ENCODE data around the gene NKX1-2. TPM values are rescaled to one million over a fixed set of nuclear protein-coding genes. Genes with fewer than 3 reads are reported as not detected.

Gene NKX1-2
- polyA plus RNA-seq, 1 donor from 2014 or later: not detected

DNA sequence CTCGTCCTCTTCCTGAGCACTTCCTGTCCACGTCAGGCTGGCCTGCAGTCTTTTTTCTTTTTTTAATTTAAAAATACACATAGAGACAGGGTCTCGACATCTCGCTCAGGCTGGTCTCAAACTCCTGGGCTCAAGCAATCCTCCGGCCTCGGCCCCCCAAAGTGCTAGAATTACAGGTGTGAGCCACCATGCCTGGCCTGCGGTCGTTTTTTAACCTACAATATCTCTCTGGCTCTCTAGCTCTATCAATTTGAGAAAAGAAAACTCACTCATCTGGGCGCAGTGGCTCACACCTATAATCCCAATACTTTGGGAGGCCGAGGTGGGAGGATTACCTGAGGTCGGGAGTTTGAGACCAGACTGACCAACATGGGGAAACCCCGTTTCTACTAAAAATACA, 27.1 kb downstream of the NKX1-2 start:
- H3K27ac Mint-ChIP-seq: no peak overlapping the region

DNA sequence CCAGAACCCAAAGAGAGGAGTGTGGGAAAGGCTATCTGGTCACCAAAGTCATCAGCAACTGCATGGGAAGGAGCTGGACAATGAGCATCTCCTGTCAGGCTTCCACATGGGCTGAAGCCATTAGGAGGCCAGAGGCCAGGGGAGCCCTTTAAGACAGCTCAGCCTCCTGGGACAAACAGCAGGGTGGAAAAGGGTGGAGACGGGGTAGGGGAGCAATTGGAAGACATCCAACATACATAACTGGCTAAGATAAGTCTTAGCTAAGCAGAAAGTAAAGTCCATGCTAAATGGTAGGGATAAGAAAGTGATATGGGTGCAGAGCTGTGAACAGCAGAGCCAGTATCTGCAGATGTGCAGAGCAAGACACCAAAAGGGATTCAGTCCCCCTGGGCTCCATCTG, 29.6 kb downstream of the NKX1-2 start:
- Mint-ChIP-seq H3K4me1 (peaks cover 0 to 12% (median 7%) of the 10 kb centered on the region in 3 donors), H3K4me3 (peak overlapping the region in 1 of 4 donors; percentile 67), H3K36me3 (no peaks in the 10 kb centered on the region), H3K27ac (peak overlapping the region in 2 of 3 donors; percentile 57 to 70), H3K9me3 (no peaks in the 10 kb centered on the region), H3K27me3 (peaks cover 16% of the 10 kb centered on the region)

More for the DNA sequence above, 27.1 kb downstream of the NKX1-2 start:
- Mint-ChIP-seq H3K4me1 (peaks cover 0 to 5% (median 3%) of the 10 kb centered on the region in 3 donors), H3K4me3 (no peak overlapping the region), H3K36me3 (no peaks in the 10 kb centered on the region), H3K9me3 (no peaks in the 10 kb centered on the region), H3K27me3 (peaks cover 22% of the 10 kb centered on the region)

DNA sequence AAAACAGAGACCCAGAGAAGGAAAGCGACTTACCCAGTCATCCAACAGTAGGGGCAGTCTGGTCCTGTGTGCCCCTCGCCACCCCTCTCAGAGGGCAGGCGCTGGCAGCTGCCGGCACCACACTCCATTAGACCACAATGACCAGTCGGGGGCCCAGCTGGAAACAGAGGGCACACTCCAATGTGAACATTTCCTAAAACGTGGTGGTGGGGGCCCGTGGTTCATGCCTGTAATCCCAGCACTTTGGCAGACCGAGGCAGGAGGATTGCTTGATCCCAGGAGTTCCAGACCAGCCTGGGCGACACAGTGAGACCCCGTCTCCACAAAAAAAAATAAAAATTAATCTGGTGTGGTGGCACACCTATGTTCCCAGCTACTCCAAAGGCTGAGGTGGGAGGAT, 30.2 kb downstream of the NKX1-2 start:
- H3K36me3 Mint-ChIP-seq: no peaks in the 10 kb centered on the region
- H3K4me1 Mint-ChIP-seq: peaks cover under 1 to 12% (median 7%) of the 10 kb centered on the region in 3 donors
- H3K27me3 Mint-ChIP-seq: peaks cover 16% of the 10 kb centered on the region
- H3K4me3 Mint-ChIP-seq: peak overlapping the region; percentile 83 to 94 (median 93)
- H3K9me3 Mint-ChIP-seq: no peaks in the 10 kb centered on the region
- peak overlapping the region in 2 of 3 donors; percentile 90 to 92 for H3K27ac Mint-ChIP-seq

DNA sequence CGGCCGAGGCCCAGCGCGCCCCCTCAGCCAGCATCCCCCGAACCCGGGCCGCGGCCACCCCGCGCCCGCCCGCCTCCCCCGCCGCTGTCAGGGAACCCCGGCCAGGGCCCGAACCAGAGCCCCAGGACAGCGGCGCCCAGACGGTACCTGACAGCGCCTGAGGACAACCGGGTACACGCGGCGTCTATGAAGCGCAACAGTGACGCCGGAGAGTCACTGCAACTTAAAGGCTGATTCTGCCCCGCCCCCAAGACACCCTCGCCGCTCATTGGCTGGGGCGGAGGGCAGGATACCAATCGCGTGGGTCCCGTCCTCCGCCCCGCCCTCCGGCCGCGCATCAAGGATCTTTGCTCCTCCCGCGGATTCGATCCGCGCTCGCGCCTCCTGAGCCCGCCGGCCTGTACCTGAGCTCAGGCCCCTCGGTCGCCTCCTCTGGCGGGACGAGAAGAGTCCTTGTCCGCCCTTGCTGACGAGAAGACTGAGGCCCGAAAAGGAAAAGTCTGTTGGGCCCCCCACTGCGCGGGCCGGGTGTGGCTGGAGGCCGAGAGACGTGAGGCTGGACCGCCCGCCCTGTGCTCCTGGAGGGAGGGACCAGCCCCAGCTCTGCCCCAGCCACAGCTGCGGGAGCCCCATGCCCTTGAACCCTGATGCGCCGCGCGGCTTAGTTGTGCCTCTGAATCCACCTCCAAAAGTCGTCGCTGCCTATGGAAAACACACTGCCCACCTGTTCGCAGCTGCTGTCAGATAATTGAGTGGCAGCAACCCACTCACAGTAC, 30.9 kb downstream of the NKX1-2 start, which contains the start of gene OAT:
Gene OAT (minus strand): TSS at position 198 of the 776 bp plus-strand sequence. CDS start 6,752 bp downstream, outside the sequence.
- Mint-ChIP-seq H3K27ac (peak within 1 kb of the TSS; percentile 53 to 92 (median 90)), H3K27me3 (peaks cover 12% of the 10 kb centered on the region), H3K4me1 (peaks cover 7 to 15% (median 8%) of the 10 kb centered on the region in 3 donors), H3K4me3 (peak within 1 kb of the TSS; percentile 83 to 94 (median 93)), H3K9me3 (no peaks in the 10 kb centered on the region), H3K36me3 (no peaks in the 10 kb centered on the region)

DNA sequence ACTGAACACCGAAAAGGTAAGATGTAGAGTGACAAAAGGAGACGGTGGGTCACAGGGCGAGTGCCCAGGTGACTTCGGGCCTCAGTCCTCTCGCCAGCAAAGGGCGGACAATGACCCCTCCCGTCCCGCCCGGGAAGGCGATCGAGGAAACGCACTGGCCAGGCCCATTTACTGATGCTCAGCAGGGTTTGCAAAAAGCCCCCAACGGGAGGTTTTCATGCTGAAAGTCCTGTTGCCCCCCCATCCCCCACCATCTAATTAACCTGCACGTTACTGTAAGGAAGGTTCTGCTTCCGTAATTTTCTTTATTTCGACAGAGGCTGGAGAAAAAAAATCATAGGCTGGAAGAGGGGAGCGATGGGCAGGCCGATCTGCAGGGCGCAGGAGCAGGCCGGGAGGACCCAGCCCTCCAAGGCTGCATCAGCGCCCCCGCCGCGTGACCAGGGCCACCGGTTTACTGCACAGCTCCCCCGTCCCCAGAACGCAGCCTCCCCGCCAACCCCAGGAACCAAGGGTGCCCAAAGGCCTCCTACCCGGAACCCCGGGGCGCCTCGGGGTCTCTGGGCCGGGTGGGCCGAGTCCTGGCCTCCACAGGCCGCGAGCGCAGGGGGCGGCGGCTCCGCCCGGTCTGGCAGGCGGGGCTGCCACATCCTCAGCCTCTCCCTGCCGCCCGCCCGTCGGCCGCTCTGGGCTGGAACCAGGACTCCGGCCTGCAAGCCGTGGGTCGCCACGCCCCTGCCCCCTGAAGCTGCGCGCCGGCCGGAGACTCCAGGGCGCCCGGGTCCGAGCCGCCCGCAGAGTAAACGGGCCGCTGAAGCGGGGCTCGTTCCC, 31.7 kb downstream of the NKX1-2 start:
- H3K27me3 Mint-ChIP-seq: peaks cover 11% of the 10 kb centered on the region
- H3K36me3 Mint-ChIP-seq: no peaks in the 10 kb centered on the region
- H3K9me3 Mint-ChIP-seq: no peaks in the 10 kb centered on the region
- peak overlapping the region in 2 of 3 donors; percentile 90 to 92 for H3K27ac Mint-ChIP-seq
- H3K4me3 Mint-ChIP-seq: peak overlapping the region; percentile 75 to 94 (median 88)
- H3K4me1 Mint-ChIP-seq: peaks cover 7 to 15% (median 11%) of the 10 kb centered on the region in 3 donors

DNA sequence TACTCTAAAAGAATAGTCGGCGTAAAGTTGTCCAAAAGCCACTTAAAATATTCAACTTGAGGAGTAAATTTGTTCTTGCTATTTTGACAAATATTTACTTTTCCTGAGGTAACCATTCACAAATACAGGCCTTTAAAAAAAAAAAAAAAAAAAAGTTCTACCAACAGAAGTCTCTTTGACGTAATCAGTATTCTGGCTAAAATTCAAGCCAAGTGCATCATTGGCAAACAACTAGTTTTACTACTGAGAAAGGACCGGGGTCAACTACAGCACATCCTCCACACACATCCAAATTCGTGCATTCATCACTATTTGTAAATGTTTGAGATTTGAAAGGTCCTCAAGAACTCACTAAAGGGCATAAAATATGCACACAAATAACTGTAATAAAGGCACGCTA, 33.1 kb downstream of the NKX1-2 start:
- Mint-ChIP-seq H3K9me3 (no peaks in the 10 kb centered on the region), H3K4me1 (peaks cover 7 to 15% (median 11%) of the 10 kb centered on the region in 3 donors), H3K4me3 (peak overlapping the region in 3 of 4 donors; percentile 16 to 83 (median 43)), H3K27me3 (peaks cover 2% of the 10 kb centered on the region), H3K27ac (no peak overlapping the region), H3K36me3 (no peaks in the 10 kb centered on the region)

DNA sequence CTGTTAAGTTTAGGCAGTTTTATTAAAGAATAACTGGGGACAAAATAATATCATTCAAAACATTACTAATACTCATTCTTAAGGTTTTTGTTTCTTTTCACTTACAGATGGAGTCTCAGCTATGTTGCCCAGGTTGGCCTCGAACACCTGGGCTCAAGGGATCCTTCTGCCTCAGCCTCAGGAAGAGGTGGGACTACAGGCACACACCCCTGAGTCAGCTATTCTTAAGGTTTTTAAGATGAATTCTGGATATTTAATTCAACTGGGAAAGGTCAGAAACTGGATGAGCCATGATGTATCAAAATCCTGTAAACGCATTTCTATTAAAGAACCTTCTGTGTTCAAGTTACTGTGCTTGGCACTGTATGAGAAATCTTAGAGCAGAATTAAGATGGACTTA, 34.6 kb downstream of the NKX1-2 start:
- peaks cover 7 to 15% (median 11%) of the 10 kb centered on the region in 3 donors for H3K4me1 Mint-ChIP-seq
- H3K27me3 Mint-ChIP-seq: no peaks in the 10 kb centered on the region
- H3K4me3 Mint-ChIP-seq: peak overlapping the region in 1 of 4 donors; percentile 28
- peak overlapping the region in 1 of 3 donors; percentile 60 for H3K27ac Mint-ChIP-seq
- H3K36me3 Mint-ChIP-seq: peaks cover 3% of the 10 kb centered on the region
- no peaks in the 10 kb centered on the region for H3K9me3 Mint-ChIP-seq

DNA sequence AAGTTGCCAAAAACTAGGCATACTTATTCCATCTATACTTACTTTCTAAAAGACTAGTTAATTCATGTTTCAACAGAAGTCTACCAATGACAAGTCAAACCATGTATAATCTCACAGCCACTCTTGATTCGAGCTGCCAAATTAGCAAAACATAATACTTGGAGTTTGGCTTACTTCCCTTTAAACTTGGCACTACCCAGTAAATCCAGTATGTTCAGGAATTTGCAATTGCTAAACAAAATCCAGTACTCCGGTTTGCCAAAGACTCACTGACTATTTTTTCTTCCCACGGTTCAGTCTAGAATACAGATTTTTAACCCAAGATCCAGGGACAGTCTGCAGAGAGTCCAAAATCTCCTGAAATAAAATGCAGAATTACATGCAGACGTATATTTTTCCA, 35.8 kb downstream of the NKX1-2 start:
- Mint-ChIP-seq H3K36me3 (peaks cover 6% of the 10 kb centered on the region), H3K9me3 (no peaks in the 10 kb centered on the region), H3K4me3 (peak overlapping the region in 1 of 4 donors; percentile 40), H3K27me3 (no peaks in the 10 kb centered on the region), H3K27ac (no peak overlapping the region), H3K4me1 (peaks cover 8 to 12% (median 11%) of the 10 kb centered on the region in 3 donors)

DNA sequence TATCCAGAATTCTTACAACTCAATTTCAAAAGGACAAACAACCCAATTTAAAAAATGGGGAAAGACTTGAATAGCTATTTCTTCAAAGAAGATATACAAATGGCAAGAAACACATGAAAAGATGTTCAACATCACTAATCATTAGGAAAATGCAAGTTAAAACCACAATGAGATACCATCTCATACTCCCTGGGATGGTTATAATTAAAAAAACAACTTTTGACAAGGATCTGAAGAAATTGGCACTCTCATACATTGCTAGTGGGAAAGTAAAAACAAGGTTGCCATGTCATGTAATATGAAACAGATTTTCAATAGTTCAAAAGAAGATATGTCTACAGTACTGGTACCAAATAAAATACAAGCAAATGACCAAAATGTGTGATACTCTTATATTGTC, 40.1 kb downstream of the NKX1-2 start:
- Mint-ChIP-seq H3K36me3 (peaks cover 10% of the 10 kb centered on the region), H3K9me3 (no peaks in the 10 kb centered on the region), H3K27ac (no peak overlapping the region), H3K4me3 (no peak overlapping the region), H3K27me3 (no peaks in the 10 kb centered on the region), H3K4me1 (peaks cover 3 to 11% (median 4%) of the 10 kb centered on the region in 3 donors)

DNA sequence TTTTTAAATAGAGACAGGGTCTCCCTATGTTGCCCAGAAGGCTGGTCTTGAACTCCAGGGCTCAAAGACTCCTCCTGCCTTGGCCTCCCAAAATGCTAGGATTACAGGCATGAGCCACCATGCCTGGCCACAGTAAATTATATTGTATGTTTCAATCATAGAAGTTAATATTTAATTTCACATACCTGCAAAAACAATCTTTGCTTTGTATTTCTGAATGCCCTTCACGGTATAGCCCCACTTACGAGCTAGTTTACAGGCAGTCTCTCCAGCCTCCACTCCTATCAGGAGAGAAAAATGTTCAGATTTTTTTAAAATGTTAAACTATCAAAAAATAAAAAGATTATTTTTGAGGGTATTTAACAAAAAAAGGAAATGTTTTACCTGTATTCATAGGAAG, 41.5 kb downstream of the NKX1-2 start:
- H3K9me3 Mint-ChIP-seq: no peaks in the 10 kb centered on the region
- H3K4me1 Mint-ChIP-seq: peaks cover 5 to 8% (median 6%) of the 10 kb centered on the region in 3 donors
- H3K27ac Mint-ChIP-seq: no peak overlapping the region
- no peaks in the 10 kb centered on the region for H3K27me3 Mint-ChIP-seq
- H3K4me3 Mint-ChIP-seq: no peak overlapping the region
- H3K36me3 Mint-ChIP-seq: peaks cover 15% of the 10 kb centered on the region

DNA sequence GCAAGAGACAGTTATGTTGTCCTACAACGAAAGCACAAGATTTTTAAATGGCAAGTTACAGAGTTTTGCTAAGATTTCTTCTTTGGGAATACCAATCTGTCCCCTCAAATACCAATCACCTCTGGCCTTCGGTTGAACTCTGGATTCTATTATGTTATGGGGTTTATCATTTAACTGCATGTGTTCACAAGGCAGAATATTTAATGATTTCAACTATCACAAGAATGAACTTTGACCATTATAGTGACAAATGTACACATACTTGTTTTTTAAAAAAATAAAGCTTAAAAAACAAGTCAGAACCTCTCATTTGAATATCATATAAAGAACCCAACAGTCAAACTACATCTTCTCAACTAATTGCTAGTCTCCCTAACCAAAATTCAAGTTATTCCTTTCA, 42.4 kb downstream of the NKX1-2 start:
- Mint-ChIP-seq H3K9me3 (no peaks in the 10 kb centered on the region), H3K36me3 (peaks cover 16% of the 10 kb centered on the region), H3K27me3 (no peaks in the 10 kb centered on the region), H3K27ac (no peak overlapping the region), H3K4me1 (peaks cover 8 to 11% (median 9%) of the 10 kb centered on the region in 3 donors), H3K4me3 (no peak overlapping the region)

DNA sequence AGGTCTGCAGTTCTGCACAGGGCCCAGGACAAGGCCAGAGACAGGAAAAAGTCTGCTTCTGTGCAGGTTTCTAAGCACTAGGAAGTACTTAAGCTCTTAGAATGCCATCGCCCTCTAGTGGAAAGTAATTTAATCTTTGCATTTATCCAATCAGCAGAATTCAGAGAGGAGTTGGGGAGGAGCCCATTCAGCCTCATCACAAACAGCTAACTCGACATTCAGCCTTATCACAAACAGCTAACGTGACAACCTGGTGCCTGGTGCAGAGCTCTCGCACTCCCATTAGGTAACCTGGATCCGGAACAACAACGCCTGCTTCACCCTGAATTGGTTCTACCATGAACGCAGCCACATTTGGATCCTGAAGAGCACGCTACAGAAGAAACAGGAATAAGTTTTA, 46.3 kb downstream of the NKX1-2 start:
- Mint-ChIP-seq H3K9me3 (no peaks in the 10 kb centered on the region), H3K4me3 (peak overlapping the region in 1 of 4 donors; percentile 58), H3K27me3 (no peaks in the 10 kb centered on the region), H3K4me1 (peaks cover 6 to 9% (median 8%) of the 10 kb centered on the region in 3 donors), H3K36me3 (peaks cover 16% of the 10 kb centered on the region), H3K27ac (peak overlapping the region in 2 of 3 donors; percentile 48 to 86)

DNA sequence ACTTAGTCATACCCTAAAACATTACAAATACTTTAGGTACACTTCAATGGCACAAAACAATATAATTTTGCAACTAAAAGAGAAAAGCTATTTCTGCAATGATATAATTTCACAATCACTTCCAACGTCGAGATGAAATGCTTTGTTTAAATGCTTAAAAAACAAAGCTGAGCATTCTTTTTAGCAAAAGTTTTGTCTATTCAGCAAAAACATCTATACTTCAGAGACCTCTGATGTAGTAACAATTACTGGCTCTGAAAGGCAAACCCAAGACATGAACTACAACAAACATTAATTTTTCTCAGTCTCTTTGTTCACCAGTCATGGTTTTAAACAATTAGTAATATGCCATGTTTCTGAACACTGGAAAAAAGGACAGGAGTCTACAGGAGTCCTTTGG, 47.6 kb downstream of the NKX1-2 start:
- no peak overlapping the region for H3K4me3 Mint-ChIP-seq
- no peak overlapping the region for H3K27ac Mint-ChIP-seq
- H3K9me3 Mint-ChIP-seq: no peaks in the 10 kb centered on the region
- H3K27me3 Mint-ChIP-seq: no peaks in the 10 kb centered on the region
- peaks cover 6 to 9% (median 8%) of the 10 kb centered on the region in 3 donors for H3K4me1 Mint-ChIP-seq
- peaks cover 21% of the 10 kb centered on the region for H3K36me3 Mint-ChIP-seq

DNA sequence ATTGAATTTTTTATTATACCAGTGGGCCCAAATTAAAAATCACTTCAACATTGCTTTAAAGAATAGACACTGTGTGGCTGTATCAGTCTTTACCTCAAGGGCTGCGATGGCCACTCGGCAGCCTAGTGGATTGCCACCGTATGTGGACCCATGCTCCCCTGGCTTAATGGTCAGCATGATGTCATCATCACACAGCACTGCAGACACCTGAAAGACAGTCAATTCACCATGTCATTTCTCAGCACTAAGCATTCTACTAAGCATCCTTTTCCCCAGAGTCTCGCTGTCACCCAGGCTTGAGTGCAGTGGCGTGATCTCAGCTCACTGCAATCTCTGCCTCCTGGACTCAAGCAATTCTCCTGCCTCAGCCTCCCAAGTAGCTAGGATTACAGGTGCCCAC, 48.2 kb downstream of the NKX1-2 start:
- Mint-ChIP-seq H3K27me3 (no peaks in the 10 kb centered on the region), H3K4me1 (peaks cover 6 to 9% (median 8%) of the 10 kb centered on the region in 3 donors), H3K36me3 (peaks cover 21% of the 10 kb centered on the region), H3K4me3 (no peak overlapping the region), H3K27ac (no peak overlapping the region), H3K9me3 (no peaks in the 10 kb centered on the region)
